CD14-positive monocyte (primary cell): ENCODE data around the gene SCAF8. TPM values are rescaled to one million over a fixed set of nuclear protein-coding genes. Genes with fewer than 3 reads are reported as not detected.

ENCODE experiments used
- DNase-seq, 3 donors: peaks; one replicate each; pipeline ENCODE4 v3.0.0-alpha.2; 2011 to 2022
- H2AFZ ChIP-seq: 2 replicates; pipeline ENCODE4 v1.6.0; 2012; ENCODE audit warnings: mild to moderate bottlenecking, low read depth, low read length, inconsistent platforms; ENCODE audit not compliant: insufficient read depth, poor library complexity, severe bottlenecking
- H3K27ac ChIP-seq, 2 donors: 1 replicate in 1 of 2; 2 replicates in 1 of 2; pipeline ENCODE4 v1.5.1; 2012 to 2013; ENCODE audit warnings: low read length in 2 of 2, control low read depth in 1 of 2, inconsistent platforms in 1 of 2, low read depth in 1 of 2, mild to moderate bottlenecking in 1 of 2
- H3K27me3 ChIP-seq, 2 donors: one replicate each; pipeline versions ENCODE4 v1.6.0 to v1.6.1; 2011 to 2013; ENCODE audit warnings: low read length in 2 of 2; ENCODE audit not compliant: control insufficient read depth in 2 of 2, insufficient read depth in 2 of 2
- H3K36me3 ChIP-seq, 2 donors: replicated peaks in 1 of 2; 1 replicate in 1 of 2; 2 replicates in 1 of 2; pipeline versions ENCODE4 v1.5.1 to v1.6.1; 2012 to 2013; ENCODE audit warnings: low read length in 2 of 2, control low read depth in 1 of 2, inconsistent platforms in 1 of 2, mild to moderate bottlenecking in 1 of 2; ENCODE audit not compliant: insufficient read depth in 2 of 2, control insufficient read depth in 1 of 2
- H3K4me1 ChIP-seq, 2 donors: 1 replicate in 1 of 2; 2 replicates in 1 of 2; pipeline versions ENCODE4 v1.5.1 to v1.6.1; 2012 to 2013; ENCODE audit warnings: low read length in 2 of 2, control low read depth in 1 of 2, inconsistent platforms in 1 of 2, mild to moderate bottlenecking in 1 of 2, moderate library complexity in 1 of 2; ENCODE audit not compliant: insufficient read depth in 2 of 2, control insufficient read depth in 1 of 2
- H3K4me2 ChIP-seq: replicated peaks from 2 replicates; pipeline ENCODE3; 2012; ENCODE audit warnings: low read length, moderate library complexity, mild to moderate bottlenecking; ENCODE audit not compliant: poor library complexity, severe bottlenecking; ENCODE audit errors: extremely low read depth
- H3K4me3 ChIP-seq, 3 experiments: fragments of 200-600 bp in 1 of 3; sonication (generic) in 1 of 3; replicated peaks in 1 of 3; 1 replicate in 2 of 3; 2 replicates in 1 of 3; pipeline ENCODE4 v1.5.1; 2011 to 2013; ENCODE audit warnings: low read length in 3 of 3, mild to moderate bottlenecking in 3 of 3, control low read depth in 2 of 3, low read depth in 2 of 3, inconsistent platforms in 1 of 3, moderate library complexity in 1 of 3
- H3K79me2 ChIP-seq: 2 replicates; pipeline ENCODE4 v1.6.0; 2012; ENCODE audit warnings: mild to moderate bottlenecking, control low read depth, inconsistent platforms, low read length, moderate library complexity; ENCODE audit not compliant: insufficient read depth
- H3K9ac ChIP-seq: 2 replicates; pipeline ENCODE4 v1.6.0; 2017; ENCODE audit warnings: low read length, mild to moderate bottlenecking; ENCODE audit not compliant: insufficient read depth, poor library complexity, severe bottlenecking
- H3K9me3 ChIP-seq, 2 donors: replicated peaks in 1 of 2; 1 replicate in 1 of 2; 2 replicates in 1 of 2; pipeline versions ENCODE4 v1.5.1 to v1.6.1; 2012 to 2013; ENCODE audit warnings: low read length in 2 of 2, control low read depth in 1 of 2; ENCODE audit not compliant: control insufficient read depth in 1 of 2, insufficient read depth in 1 of 2
- H4K20me1 ChIP-seq: 2 replicates; pipeline ENCODE4 v1.6.0; 2012; ENCODE audit warnings: mild to moderate bottlenecking, low read length, control low read depth, moderate library complexity; ENCODE audit not compliant: insufficient read depth
- H3K27ac Mint-ChIP-seq, 7 donors: one replicate each; pipeline ENCODE4 v1.8.0; 2020; ENCODE audit warnings: mild to moderate bottlenecking in 7 of 7, mixed read lengths in 7 of 7, moderate library complexity in 6 of 7, inconsistent platforms in 2 of 7
- H3K27me3 Mint-ChIP-seq, 3 donors: one replicate each; pipeline ENCODE4 v1.8.0; 2021 to 2022; ENCODE audit warnings: low read depth in 3 of 3, mild to moderate bottlenecking in 3 of 3, mixed read lengths in 3 of 3, moderate library complexity in 3 of 3, inconsistent platforms in 1 of 3
- H3K36me3 Mint-ChIP-seq, 2 donors: one replicate each; pipeline ENCODE4 v1.8.0; 2020; ENCODE audit warnings: mixed read lengths in 2 of 2, inconsistent platforms in 1 of 2, mild to moderate bottlenecking in 1 of 2
- H3K4me1 Mint-ChIP-seq: one replicate; pipeline ENCODE4 v1.8.0; 2020; ENCODE audit warnings: mild to moderate bottlenecking, mixed read lengths
- H3K4me3 Mint-ChIP-seq, 2 donors: one replicate each; pipeline ENCODE4 v1.8.0; 2020; ENCODE audit warnings: mild to moderate bottlenecking in 2 of 2, mixed read lengths in 2 of 2, moderate library complexity in 1 of 2
- H3K9me3 Mint-ChIP-seq, 7 donors: one replicate each; pipeline ENCODE4 v1.8.0; 2020 to 2022; ENCODE audit warnings: mixed read lengths in 7 of 7, mild to moderate bottlenecking in 6 of 7, moderate library complexity in 6 of 7, inconsistent platforms in 2 of 7
- WGBS: methylation state at CpG from one replicate; pipeline ENCODE4 v1.1.5; 2013; ENCODE audit warnings: missing lambda C conversion rate; ENCODE audit not compliant: insufficient coverage; 5-methylcytosine and 5-hydroxymethylcytosine counted together
- intact Hi-C, 2 donors: fragments of 100-400 bp; cut with micrococcal nuclease; formaldehyde crosslinking; loops; one replicate each; pipeline versions ENCODE4 v1.15.0 to v1.15.1; 2023
- polyA plus RNA-seq, 3 donors: library from polyadenylated mRNA; depleted of rRNA in 1 of 3; unstranded in 2 of 3; stranded (reverse) in 1 of 3; fragments of 300-500 nt in 2 of 3; fragments of >200 nt in 1 of 3; fragmentation: Illumina TruSeq in 2 of 3; gene quantifications; 1 replicate in 2 of 3; 2 replicates in 1 of 3; pipeline ENCODE4 v1.2.3, GENCODE V29; 2012 to 2021
- TF ChIP-seq, protein P1 (sequence below): fragments of 200-600 bp; IDR thresholded peaks from one replicate; pipeline ENCODE4 v1.8.0; 2022; ENCODE audit warnings: antibody characterized with exemption, mild to moderate bottlenecking

Gene SCAF8
- polyA plus RNA-seq, 3 donors = 2.8 to 18.5 (median 4.2) TPM

DNA sequence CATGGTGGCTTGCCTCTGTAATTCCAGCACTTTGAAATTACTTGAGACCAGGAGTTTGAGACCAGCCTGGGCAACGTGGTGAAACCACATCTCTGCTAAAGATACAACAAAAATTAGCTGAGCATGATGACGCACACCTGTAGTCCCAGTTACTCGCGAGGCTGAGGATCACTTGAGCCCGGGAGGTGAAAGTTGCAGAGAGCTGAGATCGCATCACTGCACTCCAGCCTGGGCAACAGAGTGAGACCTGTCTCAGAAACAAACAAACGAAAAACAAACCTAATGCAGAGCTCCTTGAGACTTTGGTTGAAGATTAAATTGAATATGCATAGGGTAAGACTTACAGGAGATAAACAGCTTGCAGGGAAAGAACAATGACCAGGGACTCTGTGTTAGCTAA is 80.8 kb downstream of the SCAF8 start:
- Histone ChIP-seq H3K4me1 (no peaks in the 10 kb centered on the region), H3K79me2 (no peaks in the 10 kb centered on the region), H3K27ac (no peak overlapping the region), H3K4me2 (no peak overlapping the region), H3K36me3 (peaks cover 92 to 100% of the 10 kb centered on the region in 2 donors), H3K9ac (no peak overlapping the region), H4K20me1 (peaks cover 16% of the 10 kb centered on the region), H3K27me3 (no peaks in the 10 kb centered on the region), H2AFZ (no peak overlapping the region), H3K4me3 (no peak overlapping the region), H3K9me3 (no peaks in the 10 kb centered on the region)
- peak overlapping the region in 1 of 7 donors; percentile 57 for H3K27ac Mint-ChIP-seq
- no peak for DNase-seq
- no peak overlapping the region for H3K4me3 Mint-ChIP-seq
- peaks cover 0 to 1% (median 0%) of the 10 kb centered on the region in 3 donors for H3K27me3 Mint-ChIP-seq
- peaks cover 81 to 96% of the 10 kb centered on the region in 2 donors for H3K36me3 Mint-ChIP-seq
- H3K4me1 Mint-ChIP-seq = no peaks in the 10 kb centered on the region
- TF ChIP-seq, protein P1, sequence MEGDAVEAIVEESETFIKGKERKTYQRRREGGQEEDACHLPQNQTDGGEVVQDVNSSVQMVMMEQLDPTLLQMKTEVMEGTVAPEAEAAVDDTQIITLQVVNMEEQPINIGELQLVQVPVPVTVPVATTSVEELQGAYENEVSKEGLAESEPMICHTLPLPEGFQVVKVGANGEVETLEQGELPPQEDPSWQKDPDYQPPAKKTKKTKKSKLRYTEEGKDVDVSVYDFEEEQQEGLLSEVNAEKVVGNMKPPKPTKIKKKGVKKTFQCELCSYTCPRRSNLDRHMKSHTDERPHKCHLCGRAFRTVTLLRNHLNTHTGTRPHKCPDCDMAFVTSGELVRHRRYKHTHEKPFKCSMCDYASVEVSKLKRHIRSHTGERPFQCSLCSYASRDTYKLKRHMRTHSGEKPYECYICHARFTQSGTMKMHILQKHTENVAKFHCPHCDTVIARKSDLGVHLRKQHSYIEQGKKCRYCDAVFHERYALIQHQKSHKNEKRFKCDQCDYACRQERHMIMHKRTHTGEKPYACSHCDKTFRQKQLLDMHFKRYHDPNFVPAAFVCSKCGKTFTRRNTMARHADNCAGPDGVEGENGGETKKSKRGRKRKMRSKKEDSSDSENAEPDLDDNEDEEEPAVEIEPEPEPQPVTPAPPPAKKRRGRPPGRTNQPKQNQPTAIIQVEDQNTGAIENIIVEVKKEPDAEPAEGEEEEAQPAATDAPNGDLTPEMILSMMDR = no peak
- H3K9me3 Mint-ChIP-seq = peaks cover 0 to 5% (median 2%) of the 10 kb centered on the region in 7 donors
- intact Hi-C loops = no loop called here
- WGBS = 98% methylated on average over 7 of the region's 7 CpGs

DNA sequence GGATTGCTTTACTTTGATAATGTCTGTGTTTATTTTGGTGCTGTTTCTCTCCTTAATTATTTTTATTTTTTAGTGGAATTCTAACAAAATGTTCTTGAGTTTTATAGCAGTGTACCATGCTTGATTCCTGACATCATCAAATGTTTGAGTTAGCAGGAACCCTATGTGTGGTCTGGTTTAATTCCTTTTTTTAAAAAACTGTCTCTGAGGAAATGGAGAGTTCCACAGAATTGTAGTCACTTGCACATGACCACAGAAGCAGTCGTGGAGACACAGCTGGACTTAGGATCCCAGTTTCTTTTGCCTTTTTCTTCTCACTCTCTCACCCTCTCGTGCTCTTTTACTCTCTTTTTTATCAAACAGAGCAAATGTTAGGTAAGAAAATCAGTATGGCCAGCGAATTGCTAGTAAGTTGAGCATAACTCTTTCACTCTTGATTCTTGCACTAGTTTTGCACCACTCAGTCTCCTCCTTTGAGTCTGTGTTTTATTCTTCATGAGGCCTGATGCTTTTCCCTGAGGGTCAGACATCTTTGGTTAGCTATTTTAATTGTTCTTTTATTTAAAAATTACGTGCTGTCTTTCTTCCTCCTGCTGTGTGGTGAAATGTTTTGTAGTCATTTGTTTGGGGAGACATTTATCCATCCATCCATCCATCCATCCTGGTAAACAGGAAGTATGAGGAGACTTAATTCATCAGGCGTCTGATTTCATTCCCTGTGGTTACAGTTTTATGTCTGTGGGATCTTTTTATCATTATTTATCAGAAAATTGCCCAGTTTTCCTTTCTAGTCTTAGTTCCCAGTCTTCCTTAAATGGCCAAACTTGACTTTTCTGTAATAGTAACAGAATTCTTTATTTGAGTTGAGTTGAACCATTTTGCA is 83.0 kb downstream of the SCAF8 start:
- H3K27ac ChIP-seq = no peak overlapping the region
- H3K36me3 ChIP-seq = peaks cover 92 to 100% of the 10 kb centered on the region in 2 donors
- no peak overlapping the region for H2AFZ ChIP-seq
- no peaks in the 10 kb centered on the region for H3K4me1 ChIP-seq
- Mint-ChIP-seq H3K4me3 (no peak overlapping the region), H3K36me3 (peaks cover 76 to 95% of the 10 kb centered on the region in 2 donors), H3K4me1 (no peaks in the 10 kb centered on the region), H3K27me3 (peaks cover 0 to 1% (median 0%) of the 10 kb centered on the region in 3 donors), H3K9me3 (peaks cover 0 to 4% (median 2%) of the 10 kb centered on the region in 7 donors), H3K27ac (no peak overlapping the region)
- no peaks in the 10 kb centered on the region for H3K79me2 ChIP-seq
- no peak for DNase-seq
- TF ChIP-seq, protein P1 = no peak
- WGBS = no CpG with 5 or more reads among the region's 5 CpGs
- H3K9ac ChIP-seq = no peak overlapping the region
- H4K20me1 ChIP-seq = peaks cover 7% of the 10 kb centered on the region
- no peaks in the 10 kb centered on the region for H3K9me3 ChIP-seq
- H3K4me2 ChIP-seq = no peak overlapping the region
- no peaks in the 10 kb centered on the region for H3K27me3 ChIP-seq
- H3K4me3 ChIP-seq = no peak overlapping the region
- intact Hi-C loops = no loop called here
